ENCODE results near the gene CSAD.

DNA sequence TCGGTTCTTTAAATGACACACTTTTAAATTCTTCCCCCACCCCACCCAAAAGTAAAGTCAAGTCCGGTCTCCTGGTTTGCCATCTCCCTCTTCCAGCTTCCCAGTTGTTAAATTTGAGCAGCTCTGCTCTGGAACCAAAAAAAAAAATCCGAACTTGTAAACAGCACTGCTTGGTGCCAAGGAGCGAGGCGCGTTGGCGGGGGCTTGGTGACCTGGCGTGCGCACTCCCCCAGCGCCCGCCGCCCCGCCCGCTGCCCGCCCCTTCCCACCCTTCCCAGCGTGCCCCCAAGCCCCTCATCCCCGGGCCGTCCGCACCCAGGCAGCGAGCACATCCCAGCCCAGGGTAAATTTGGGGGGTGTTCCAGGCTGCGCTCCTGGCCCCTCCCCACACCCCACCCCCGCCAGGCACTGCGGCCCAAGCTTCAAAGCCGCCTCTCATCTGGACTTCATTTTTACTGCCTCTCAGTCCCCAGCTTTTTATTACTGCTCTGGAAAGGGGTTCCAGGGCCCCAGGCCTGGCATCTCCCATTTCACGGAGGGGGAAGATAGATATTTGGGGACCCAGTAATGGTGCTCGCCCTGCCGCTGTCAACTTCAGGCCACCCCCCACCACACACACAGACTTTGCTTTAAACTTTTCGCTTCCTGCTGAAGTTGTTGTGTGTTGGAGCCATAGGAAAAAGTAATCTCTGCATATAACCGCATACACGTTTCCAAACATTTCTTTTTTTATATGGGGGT lies 38.0 kb upstream of the CSAD start:
- TF ChIP-seq, protein P1, sequence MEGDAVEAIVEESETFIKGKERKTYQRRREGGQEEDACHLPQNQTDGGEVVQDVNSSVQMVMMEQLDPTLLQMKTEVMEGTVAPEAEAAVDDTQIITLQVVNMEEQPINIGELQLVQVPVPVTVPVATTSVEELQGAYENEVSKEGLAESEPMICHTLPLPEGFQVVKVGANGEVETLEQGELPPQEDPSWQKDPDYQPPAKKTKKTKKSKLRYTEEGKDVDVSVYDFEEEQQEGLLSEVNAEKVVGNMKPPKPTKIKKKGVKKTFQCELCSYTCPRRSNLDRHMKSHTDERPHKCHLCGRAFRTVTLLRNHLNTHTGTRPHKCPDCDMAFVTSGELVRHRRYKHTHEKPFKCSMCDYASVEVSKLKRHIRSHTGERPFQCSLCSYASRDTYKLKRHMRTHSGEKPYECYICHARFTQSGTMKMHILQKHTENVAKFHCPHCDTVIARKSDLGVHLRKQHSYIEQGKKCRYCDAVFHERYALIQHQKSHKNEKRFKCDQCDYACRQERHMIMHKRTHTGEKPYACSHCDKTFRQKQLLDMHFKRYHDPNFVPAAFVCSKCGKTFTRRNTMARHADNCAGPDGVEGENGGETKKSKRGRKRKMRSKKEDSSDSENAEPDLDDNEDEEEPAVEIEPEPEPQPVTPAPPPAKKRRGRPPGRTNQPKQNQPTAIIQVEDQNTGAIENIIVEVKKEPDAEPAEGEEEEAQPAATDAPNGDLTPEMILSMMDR (conservative IDR thresholded peaks at IDR 0.05), result no peak
- no peak for TF ChIP-seq EZH2 (IDR thresholded peaks at IDR 0.05; ENCODE audit: low read depth)
